Activated CD8-positive, alpha-beta memory T cell treated with anti-CD3 and anti-CD28 coated beads, Interleukin-2, amount 50 U/mL, for 24 hours (primary cell): ENCODE measurements around the gene P2RY8.
"Not testable (repeated sequence)": the region's sequence is repeated elsewhere in the genome, so short reads cannot be mapped to it uniquely, and the experiment has no call there.

Experiments used
- DNase-seq: peaks from one replicate; pipeline ENCODE4 v3.0.0-alpha.2; 2020; ENCODE audit errors: extremely low read depth

P2RY8 gene

GRCh38 chrX:1464041-1464970 is 72.7 kb downstream of the P2RY8 start:
- no peak for DNase-seq

GRCh38 chrX:1463581-1463980 is 73.4 kb downstream of the P2RY8 start:
- DNase-seq: no peak

- DNase-seq: peak; percentile 53
Observed at GRCh38 chrX:1462596-1463251, 74.3 kb downstream of the P2RY8 start.

- DNase-seq: no peak
Observed at GRCh38 chrX:1462110-1462509, 74.9 kb downstream of the P2RY8 start.

GRCh38 chrX:1455948-1456280 is 81.1 kb downstream of the P2RY8 start:
- DNase-seq: no peak

- peak; percentile 79 for DNase-seq
Observed at GRCh38 chrX:1453951-1454785, 82.8 kb downstream of the P2RY8 start.

- DNase-seq: peak; percentile 48
Observed at GRCh38 chrX:1453395-1453783, 83.6 kb downstream of the P2RY8 start.

- peak; percentile 100 for DNase-seq
Observed at GRCh38 chrX:1452516-1453394, 84.2 kb downstream of the P2RY8 start, which contains the start of gene ASMTL. TSS of gene ASMTL (minus strand) at chrX:1452909. CDS start at chrX:1452840, 69 bp downstream.

GRCh38 chrX:1451661-1452515 is 85.1 kb downstream of the P2RY8 start:
- DNase-seq: no peak

- no peak for DNase-seq
Observed at GRCh38 chrX:1451251-1451660, 85.7 kb downstream of the P2RY8 start.

GRCh38 chrX:1450361-1451161 is 86.4 kb downstream of the P2RY8 start:
- DNase-seq: no peak

GRCh38 chrX:1449823-1450149 is 87.2 kb downstream of the P2RY8 start:
- no peak for DNase-seq

- DNase-seq: no peak
Observed at GRCh38 chrX:1449036-1449822, 87.8 kb downstream of the P2RY8 start.

- not testable (repeated sequence) for DNase-seq
Observed at GRCh38 chrX:1448573-1449001, 88.4 kb downstream of the P2RY8 start.

GRCh38 chrX:1447969-1448572 is 88.9 kb downstream of the P2RY8 start:
- DNase-seq: not testable (repeated sequence)

GRCh38 chrX:1446984-1447968 is 89.7 kb downstream of the P2RY8 start:
- DNase-seq: not testable (repeated sequence)
